ENCODE measurements around the gene SEPTIN12. TPM values are rescaled to one million over a fixed set of nuclear protein-coding genes. Genes with fewer than 3 reads are reported as not detected.
A peak's percentile ranks its signal among the peaks of the same experiment; 100 is the strongest.

The SEPTIN12 gene
- total and polyA plus RNA-seq, 8 donors = 1.4 TPM; not detected in 7

GRCh38 chr16:4825196-4825595 is 37.1 kb upstream of the SEPTIN12 start:
- ATAC-seq (no peak), FAIRE-seq (no peak), DNase-seq (no peak)
- Histone ChIP-seq H3K9me3 (no peaks in the 10 kb centered on the region), H3K27me3 (no peaks in the 10 kb centered on the region), H3K27ac (no peak overlapping the region), H3K36me3 (peaks cover 3 to 70% (median 9%) of the 10 kb centered on the region in 3 donors), H3K4me3 (no peak overlapping the region), H3K4me1 (no peaks in the 10 kb centered on the region)
- WGBS, 2 donors = 77 to 80% methylated on average over 8 of the region's 8 CpGs
- no peak for TF ChIP-seq CTCF (IDR thresholded peaks at IDR 0.05)
- intact Hi-C loops (cut with DNase I) = no loop called here

DNA sequence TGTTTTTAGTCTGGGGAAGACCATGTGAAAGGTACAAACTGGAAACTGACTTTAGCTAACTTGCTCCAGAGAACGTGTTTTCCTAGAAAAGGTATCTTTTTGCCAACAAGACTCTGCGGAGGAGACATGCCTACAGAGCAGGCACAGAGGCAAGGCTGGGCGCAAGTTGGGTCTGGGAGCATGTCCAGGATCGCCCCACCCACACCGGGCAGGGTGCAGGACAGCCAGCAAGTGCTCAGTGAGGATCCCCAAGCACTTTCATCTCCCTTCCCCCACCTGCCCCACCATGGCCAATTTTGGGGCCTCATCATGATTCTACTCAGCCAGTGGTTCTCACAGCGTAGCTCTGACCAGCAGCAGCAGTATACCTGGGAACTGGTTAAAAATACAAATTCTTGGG is 32.5 kb upstream of the SEPTIN12 start:
- Histone ChIP-seq H3K27me3 (no peaks in the 10 kb centered on the region), H3K4me1 (no peaks in the 10 kb centered on the region), H3K4me3 (no peak overlapping the region), H3K27ac (no peak overlapping the region), H3K9me3 (no peaks in the 10 kb centered on the region), H3K36me3 (peaks cover 7 to 66% (median 13%) of the 10 kb centered on the region in 3 donors)
- intact Hi-C loops (cut with DNase I) = no loop called here
- no peak for ATAC-seq
- no peak for TF ChIP-seq CTCF (IDR thresholded peaks at IDR 0.05)
- DNase-seq = no peak
- no peak for FAIRE-seq
- 90 to 92% methylated on average over 6 of the region's 6 CpGs for WGBS, 2 donors

- Histone ChIP-seq H3K27ac (no peak overlapping the region), H3K36me3 (peaks cover 4 to 57% (median 9%) of the 10 kb centered on the region in 3 donors)
- intact Hi-C loops (cut with DNase I) = no loop called here
Measured at GRCh38 chr16:4814542-4815173, 26.5 kb upstream of the SEPTIN12 start.

DNA sequence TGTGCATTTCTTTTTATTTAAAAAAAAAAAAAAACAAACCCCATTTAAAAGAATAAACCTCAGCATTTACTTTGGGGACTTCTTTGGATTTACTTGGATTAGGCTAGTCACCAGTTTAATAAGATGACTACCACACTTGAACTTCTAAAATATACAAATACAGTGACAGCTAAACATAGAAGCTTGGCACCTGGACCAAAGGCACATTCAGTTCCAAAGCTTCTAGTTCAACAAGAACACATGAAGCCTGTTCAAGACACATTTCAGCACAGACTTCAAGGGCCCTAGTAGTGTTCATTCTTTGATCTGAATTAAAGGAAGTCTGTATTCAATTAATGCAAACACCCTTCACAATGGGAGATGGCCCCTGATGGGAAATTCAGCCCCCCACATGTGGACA is 25.9 kb upstream of the SEPTIN12 start:
- DNase-seq = no peak
- intact Hi-C loops (cut with DNase I) = no loop called here
- H3K36me3 ChIP-seq = peaks cover 4 to 56% (median 9%) of the 10 kb centered on the region in 3 donors
- TF ChIP-seq CTCF (IDR thresholded peaks at IDR 0.05) = no peak
- H3K27me3 ChIP-seq = no peaks in the 10 kb centered on the region
- no peak for ATAC-seq
- no peak overlapping the region for H3K27ac ChIP-seq
- no peaks in the 10 kb centered on the region for H3K4me1 ChIP-seq
- no peak for FAIRE-seq
- no peaks in the 10 kb centered on the region for H3K9me3 ChIP-seq
- no peak overlapping the region for H3K4me3 ChIP-seq

More at GRCh38 chr16:4814542-4815173, 26.5 kb upstream of the SEPTIN12 start:
- no peak for TF ChIP-seq CTCF (IDR thresholded peaks at IDR 0.05)
- ATAC-seq (no peak), DNase-seq (peak in 1 of 6 donors; percentile 33), FAIRE-seq (no peak)
- Histone ChIP-seq H3K4me1 (no peaks in the 10 kb centered on the region), H3K9me3 (no peaks in the 10 kb centered on the region), H3K4me3 (no peak overlapping the region), H3K27me3 (no peaks in the 10 kb centered on the region)
- WGBS, 2 donors = 84 to 86% methylated on average over 16 of the region's 16 CpGs

DNA sequence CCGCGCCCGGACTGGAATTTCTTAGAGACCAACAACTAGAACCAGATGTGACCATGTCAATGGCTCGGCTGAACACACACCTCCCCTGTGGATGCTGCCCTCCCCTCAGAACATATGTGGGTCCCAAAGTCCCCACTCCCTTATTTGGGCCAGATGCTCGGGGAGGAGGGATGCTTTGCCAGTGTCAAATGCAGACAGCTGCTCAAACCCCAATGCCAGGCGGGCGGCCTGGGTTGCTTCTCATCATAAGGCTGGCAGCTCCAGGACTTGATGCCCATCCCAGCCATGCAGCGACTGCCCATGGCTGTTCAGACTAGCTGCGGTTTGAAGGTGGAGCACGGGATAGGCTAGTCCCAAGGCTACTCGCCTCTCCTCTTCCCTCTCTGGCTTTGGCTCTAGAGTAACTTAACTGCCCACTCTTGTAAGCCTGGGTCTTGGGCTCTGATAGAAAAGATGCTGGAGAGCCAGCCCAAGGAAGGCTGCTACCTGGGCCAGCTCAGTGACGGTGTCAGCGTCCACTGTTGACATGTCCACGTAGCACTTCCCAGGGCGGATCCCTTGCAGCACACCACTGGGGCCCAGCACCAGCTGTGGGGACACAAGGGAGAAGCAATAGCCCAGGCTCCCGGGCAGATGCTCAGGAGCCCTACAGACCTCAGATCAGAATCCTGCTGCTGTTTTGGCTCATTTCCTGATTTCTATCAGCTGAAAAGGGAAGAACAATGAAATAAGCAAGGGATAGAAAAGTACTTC is 25.3 kb upstream of the SEPTIN12 start:
- TF ChIP-seq CTCF (IDR thresholded peaks at IDR 0.05) = no peak
- intact Hi-C loops (cut with DNase I) = no loop called here
- 97% methylated on average over 16 of the region's 16 CpGs for WGBS, 2 donors
- Histone ChIP-seq H3K27ac (no peak overlapping the region), H3K4me3 (no peak overlapping the region), H3K36me3 (peaks cover 4 to 56% (median 9%) of the 10 kb centered on the region in 3 donors), H3K9me3 (no peaks in the 10 kb centered on the region), H3K4me1 (no peaks in the 10 kb centered on the region), H3K27me3 (no peaks in the 10 kb centered on the region)
- peak in 1 of 6 donors; percentile 52 for DNase-seq
- no peak for ATAC-seq
- no peak for FAIRE-seq

All from pancreas (tissue), 10 donors.